ENCODE measurements around the gene RNF217.
"Not testable (repeated sequence)": the region's sequence is repeated elsewhere in the genome, so short reads cannot be mapped to it uniquely, and the experiment has no call there.

RNF217 gene

DNA sequence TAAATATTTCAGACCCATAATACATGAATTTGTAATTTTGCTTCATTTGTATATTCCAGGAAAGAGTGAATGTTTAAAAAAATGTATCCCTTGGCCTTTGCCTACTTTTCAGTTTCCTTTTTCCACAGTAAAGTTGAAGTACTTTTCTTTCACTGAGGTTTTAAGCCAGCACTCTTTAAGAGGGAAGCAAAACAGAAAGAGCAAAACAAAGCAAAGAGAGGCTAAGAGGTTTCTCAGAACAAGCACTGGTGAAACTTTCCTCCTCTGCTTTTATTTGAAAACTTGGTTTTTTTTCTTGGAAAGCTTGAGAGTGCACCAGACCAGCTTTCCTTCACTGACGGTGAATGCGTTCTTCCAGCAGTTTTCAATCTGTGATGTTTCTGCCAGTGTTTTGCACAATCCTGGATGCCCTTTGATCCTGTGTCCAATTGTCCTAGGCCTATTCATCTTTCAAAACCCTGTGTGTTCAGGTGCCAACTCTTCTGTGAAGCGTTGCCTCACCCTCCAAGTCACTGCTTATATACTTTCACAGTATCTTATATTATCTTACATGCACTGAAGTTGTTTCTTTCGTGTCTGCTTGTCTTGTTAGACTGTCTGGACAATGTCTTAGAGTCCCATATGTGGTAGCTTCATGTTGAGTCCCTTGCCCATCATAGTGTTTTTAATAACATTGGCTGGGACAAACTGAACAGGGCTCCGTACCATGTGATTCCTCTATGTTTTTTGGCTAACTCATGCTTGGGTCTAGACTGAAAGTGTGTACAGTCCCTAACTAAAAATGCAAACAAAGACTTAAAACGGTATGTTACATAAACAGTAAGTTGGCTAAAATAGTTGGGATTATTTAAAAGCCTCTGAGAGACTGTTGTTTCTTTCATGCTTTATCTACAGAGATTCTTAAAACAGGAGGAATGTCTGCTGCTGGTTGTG is 1.9 kb downstream of the RNF217 start:
- Histone ChIP-seq H3K4me3 (ENCODE audit: low read length, poor library complexity, severe bottlenecking) (no peak overlapping the region), H3F3A (ENCODE audit: low read depth) (no peaks in the 10 kb centered on the region), H2AFZ (ENCODE audit: low read length) (no peak overlapping the region), H3K9me2 (replicated peaks; ENCODE audit: low read depth, low read length) (no peaks in the 10 kb centered on the region), H3K36me3 (ENCODE audit: insufficient read depth, low read length) (no peaks in the 10 kb centered on the region), H3K27me3 (ENCODE audit: insufficient read depth, low read length, poor library complexity, severe bottlenecking) (no peaks in the 10 kb centered on the region), H3K4me1 (ENCODE audit: insufficient read depth, low read length, poor library complexity, severe bottlenecking) (no peaks in the 10 kb centered on the region), H3K4me2 (ENCODE audit: low read depth, low read length, poor library complexity, severe bottlenecking) (no peak overlapping the region), H3K9me3 (ENCODE audit: insufficient read depth, low read depth, low read length) (no peaks in the 10 kb centered on the region), H3K9ac (ENCODE audit: low read depth, low read length, poor library complexity, severe bottlenecking) (no peak overlapping the region), H3K79me2 (ENCODE audit: insufficient read depth, low read length) (no peaks in the 10 kb centered on the region), H4K20me1 (ENCODE audit: insufficient read depth, low read length, poor library complexity, severe bottlenecking) (no peaks in the 10 kb centered on the region)
- TF ChIP-seq EZH2phosphoT487 (IDR thresholded peaks at IDR 0.05; ENCODE audit: borderline replicate concordance), result no peak
- no peak for TF ChIP-seq CTCF (conservative IDR thresholded peaks at IDR 0.05; ENCODE audit: low read length)

DNA sequence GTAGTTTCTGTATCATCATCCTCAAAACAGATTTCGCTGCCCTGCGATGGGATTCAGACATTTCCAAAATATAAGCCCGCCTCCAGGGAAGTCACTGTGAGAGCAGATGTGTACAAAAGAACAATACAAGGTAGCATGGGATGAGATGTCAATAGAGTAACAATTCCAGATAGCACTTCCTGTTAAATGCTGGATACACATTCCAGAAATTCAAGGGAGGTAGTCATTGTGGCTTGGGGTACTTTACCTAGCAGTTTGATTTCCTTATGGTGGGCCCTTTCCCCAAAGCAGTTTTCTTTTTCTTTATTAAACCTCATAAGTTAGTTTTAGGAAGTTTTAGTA is 2.5 kb downstream of the RNF217 start:
- H3K36me3 ChIP-seq (ENCODE audit: insufficient read depth, low read length), result no peaks in the 10 kb centered on the region
- H4K20me1 ChIP-seq (ENCODE audit: insufficient read depth, low read length, poor library complexity, severe bottlenecking), result no peaks in the 10 kb centered on the region
- no peaks in the 10 kb centered on the region for H3F3A ChIP-seq (ENCODE audit: low read depth)
- H3K4me2 ChIP-seq (ENCODE audit: low read depth, low read length, poor library complexity, severe bottlenecking), result no peak overlapping the region
- H3K4me1 ChIP-seq (ENCODE audit: insufficient read depth, low read length, poor library complexity, severe bottlenecking), result no peaks in the 10 kb centered on the region
- H3K4me3 ChIP-seq (ENCODE audit: low read length, poor library complexity, severe bottlenecking), result no peak overlapping the region
- TF ChIP-seq CTCF (conservative IDR thresholded peaks at IDR 0.05; ENCODE audit: low read length) (no peak), EZH2phosphoT487 (IDR thresholded peaks at IDR 0.05; ENCODE audit: borderline replicate concordance) (no peak)
- no peak overlapping the region for H2AFZ ChIP-seq (ENCODE audit: low read length)
- no peaks in the 10 kb centered on the region for H3K9me3 ChIP-seq (ENCODE audit: insufficient read depth, low read depth, low read length)
- H3K9me2 ChIP-seq (replicated peaks; ENCODE audit: low read depth, low read length), result no peaks in the 10 kb centered on the region
- H3K79me2 ChIP-seq (ENCODE audit: insufficient read depth, low read length), result no peaks in the 10 kb centered on the region
- no peaks in the 10 kb centered on the region for H3K27me3 ChIP-seq (ENCODE audit: insufficient read depth, low read length, poor library complexity, severe bottlenecking)
- H3K9ac ChIP-seq (ENCODE audit: low read depth, low read length, poor library complexity, severe bottlenecking), result no peak overlapping the region

GRCh38 chr6:124965424-124965850 is 3.2 kb downstream of the RNF217 start:
- H2AFZ ChIP-seq (ENCODE audit: low read length); H3K4me1 ChIP-seq (ENCODE audit: insufficient read depth, low read length, poor library complexity, severe bottlenecking); H3K9ac ChIP-seq (ENCODE audit: low read depth, low read length, poor library complexity, severe bottlenecking); H3K9me3 ChIP-seq (ENCODE audit: insufficient read depth, low read depth, low read length); H3F3A ChIP-seq (ENCODE audit: low read depth); H3K79me2 ChIP-seq (ENCODE audit: insufficient read depth, low read length); H3K9me2 ChIP-seq (replicated peaks; ENCODE audit: low read depth, low read length); H3K4me3 ChIP-seq (ENCODE audit: low read length, poor library complexity, severe bottlenecking); H4K20me1 ChIP-seq (ENCODE audit: insufficient read depth, low read length, poor library complexity, severe bottlenecking); H3K36me3 ChIP-seq (ENCODE audit: insufficient read depth, low read length); H3K4me2 ChIP-seq (ENCODE audit: low read depth, low read length, poor library complexity, severe bottlenecking); H3K27me3 ChIP-seq (ENCODE audit: insufficient read depth, low read length, poor library complexity, severe bottlenecking): not testable (repeated sequence)

DNA sequence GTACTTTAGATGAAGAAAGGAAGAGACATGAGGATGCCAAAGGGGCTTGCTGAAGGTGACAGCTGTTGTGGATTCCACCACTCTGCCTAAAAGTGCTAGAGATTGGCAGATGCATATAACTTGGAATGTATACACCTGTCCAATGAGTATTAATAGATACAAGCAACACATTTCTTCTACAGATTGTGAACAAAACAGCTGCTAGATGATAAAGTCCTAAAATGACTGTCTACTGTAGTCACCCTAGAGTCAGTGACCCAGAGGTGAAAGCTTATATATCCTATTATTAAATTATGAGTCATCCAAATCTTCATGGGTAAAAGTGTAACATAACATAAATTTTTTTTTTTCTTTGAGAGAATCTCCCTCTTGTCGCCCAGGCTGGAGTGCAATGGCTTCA is 5.2 kb downstream of the RNF217 start:
- no peaks in the 10 kb centered on the region for H3K27me3 ChIP-seq (ENCODE audit: insufficient read depth, low read length, poor library complexity, severe bottlenecking)
- no peaks in the 10 kb centered on the region for H3F3A ChIP-seq (ENCODE audit: low read depth)
- no peaks in the 10 kb centered on the region for H3K79me2 ChIP-seq (ENCODE audit: insufficient read depth, low read length)
- no peaks in the 10 kb centered on the region for H3K9me3 ChIP-seq (ENCODE audit: insufficient read depth, low read depth, low read length)
- H3K4me1 ChIP-seq (ENCODE audit: insufficient read depth, low read length, poor library complexity, severe bottlenecking), result no peaks in the 10 kb centered on the region
- TF ChIP-seq CTCF (conservative IDR thresholded peaks at IDR 0.05; ENCODE audit: low read length), result no peak
- TF ChIP-seq EZH2phosphoT487 (IDR thresholded peaks at IDR 0.05; ENCODE audit: borderline replicate concordance), result no peak
- H4K20me1 ChIP-seq (ENCODE audit: insufficient read depth, low read length, poor library complexity, severe bottlenecking), result no peaks in the 10 kb centered on the region
- no peak overlapping the region for H3K4me2 ChIP-seq (ENCODE audit: low read depth, low read length, poor library complexity, severe bottlenecking)
- H2AFZ ChIP-seq (ENCODE audit: low read length), result no peak overlapping the region
- H3K36me3 ChIP-seq (ENCODE audit: insufficient read depth, low read length), result no peaks in the 10 kb centered on the region
- no peak overlapping the region for H3K9ac ChIP-seq (ENCODE audit: low read depth, low read length, poor library complexity, severe bottlenecking)
- H3K9me2 ChIP-seq (replicated peaks; ENCODE audit: low read depth, low read length), result no peaks in the 10 kb centered on the region
- no peak overlapping the region for H3K4me3 ChIP-seq (ENCODE audit: low read length, poor library complexity, severe bottlenecking)

All from Loucy (cell line).